Measurements from ENCODE around the gene CCDC12.

The CCDC12 gene

DNA sequence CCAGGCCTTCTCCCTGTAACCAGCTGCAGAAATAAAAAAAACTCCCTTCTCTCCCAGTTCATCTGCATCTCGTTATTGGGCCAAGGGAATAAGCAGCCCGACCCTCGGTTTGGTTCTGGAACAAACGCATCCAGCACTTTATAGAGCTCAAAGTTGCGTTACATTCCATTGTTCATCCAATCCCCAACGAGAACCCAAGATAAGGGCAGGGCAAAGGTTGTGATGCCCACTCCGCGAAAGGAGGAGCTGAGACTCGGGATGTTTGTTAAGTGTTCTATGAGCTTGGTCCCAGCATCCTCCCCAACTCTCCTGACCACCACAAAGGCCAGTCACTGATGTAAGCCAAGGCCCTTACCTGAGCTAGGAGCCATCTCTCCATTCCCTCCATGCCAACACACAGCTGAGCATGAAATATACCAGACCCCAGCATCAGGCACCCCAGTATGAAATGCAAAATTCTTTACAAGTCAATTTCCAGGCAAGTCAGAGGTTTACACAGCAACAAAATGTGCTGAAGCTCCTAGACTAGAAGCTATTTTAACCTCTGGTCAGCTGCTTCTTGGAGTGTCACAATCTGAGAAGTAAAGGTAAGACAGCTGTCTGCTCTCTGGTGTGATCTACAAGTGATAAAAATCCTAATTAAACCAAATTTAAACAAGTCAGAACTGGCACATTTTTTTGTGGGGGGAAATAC lies 17.9 kb downstream of the CCDC12 start:
- TF ChIP-seq ZFX (IDR thresholded peaks at IDR 0.05; ENCODE audit: borderline replicate concordance) = no peak
- TF ChIP-seq CTCF (IDR thresholded peaks at IDR 0.05) = no peak
- no peak overlapping the region for H3K27ac ChIP-seq

DNA sequence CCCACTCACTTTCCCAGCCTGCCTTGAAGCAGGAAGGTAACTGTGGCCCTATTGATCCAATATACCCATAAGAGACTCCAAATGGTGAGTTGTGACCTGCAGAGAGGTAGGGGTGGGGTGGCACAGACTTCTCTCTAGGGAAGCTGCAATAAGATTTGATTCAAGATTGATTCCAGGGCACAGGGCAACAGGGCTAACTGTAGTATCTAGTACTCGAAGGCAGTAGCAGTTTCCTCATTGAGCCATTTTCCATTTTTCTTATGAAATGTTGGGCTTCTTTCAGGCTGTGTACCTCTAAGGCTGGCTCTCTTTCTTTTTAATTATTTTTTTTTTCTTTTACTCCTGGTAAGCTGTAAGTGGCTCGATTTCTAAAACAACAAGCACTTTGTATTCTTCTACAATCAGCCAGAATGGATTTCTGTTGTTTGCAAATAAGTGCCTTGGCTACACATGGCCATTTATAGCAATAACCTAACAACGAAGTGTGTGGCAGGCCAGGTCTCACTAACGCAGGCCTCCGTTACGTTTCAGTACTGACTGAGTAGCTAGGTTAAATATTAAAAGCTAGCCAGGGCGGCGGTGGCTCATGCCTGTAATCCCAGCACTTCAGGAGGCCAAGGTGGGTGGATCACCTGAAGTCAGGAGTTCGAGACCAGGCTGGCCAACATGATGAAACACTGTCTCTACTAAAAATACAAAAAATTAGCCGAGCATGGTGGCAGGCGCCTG lies 19.3 kb downstream of the CCDC12 start:
- H3K27ac ChIP-seq = no peak overlapping the region
- TF ChIP-seq ZFX (IDR thresholded peaks at IDR 0.05; ENCODE audit: borderline replicate concordance) (no peak), CTCF (IDR thresholded peaks at IDR 0.05) (no peak)

DNA sequence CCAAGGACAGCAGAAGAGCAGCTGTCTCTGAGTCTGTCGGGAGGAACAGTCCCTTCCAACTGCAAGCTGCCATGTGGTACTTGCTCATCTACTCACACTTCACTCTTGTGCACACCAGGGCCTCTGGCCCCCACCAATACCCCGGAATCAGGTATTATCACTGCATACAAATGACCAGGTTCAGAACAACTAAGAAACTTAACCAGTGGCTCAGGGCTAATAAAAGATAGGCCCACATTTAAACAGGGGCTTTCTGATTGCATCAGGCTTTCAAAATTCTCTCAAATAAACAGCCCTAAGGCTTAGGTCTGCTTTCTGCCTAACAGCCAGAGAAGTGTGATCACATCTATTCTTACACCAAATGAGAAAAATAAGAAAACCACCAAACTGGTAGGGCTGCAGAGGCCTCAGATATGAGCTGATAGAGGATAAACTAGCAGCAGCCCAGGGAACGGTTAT lies 20.7 kb downstream of the CCDC12 start:
- TF ChIP-seq ZFX (IDR thresholded peaks at IDR 0.05; ENCODE audit: borderline replicate concordance) = no peak
- TF ChIP-seq CTCF (IDR thresholded peaks at IDR 0.05) = no peak
- H3K27ac ChIP-seq = no peak overlapping the region

GRCh38 chr3:46955157-46955556 lies 21.4 kb downstream of the CCDC12 start:
- H3K27ac ChIP-seq = no peak overlapping the region
- TF ChIP-seq CTCF (IDR thresholded peaks at IDR 0.05) (no peak), ZFX (IDR thresholded peaks at IDR 0.05; ENCODE audit: borderline replicate concordance) (no peak)

DNA sequence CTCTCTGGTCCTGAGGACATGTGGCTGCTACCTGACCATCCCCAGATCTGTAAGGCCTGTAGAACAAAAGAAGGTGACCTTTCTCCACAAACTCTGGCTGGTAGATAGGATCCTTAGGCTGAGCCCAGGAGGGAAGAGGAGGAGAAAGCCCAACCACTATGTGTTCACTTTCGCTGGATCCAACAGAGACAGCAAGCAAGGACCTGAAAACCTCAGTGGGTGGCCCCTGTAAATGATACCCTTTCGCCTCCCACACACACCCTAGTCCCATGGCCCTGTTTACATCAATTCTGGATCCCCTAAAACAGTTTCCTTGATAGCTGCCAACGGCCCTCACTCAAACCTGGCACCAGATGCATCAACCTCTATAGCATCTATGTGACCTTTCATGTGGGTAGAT lies 22.4 kb downstream of the CCDC12 start:
- TF ChIP-seq CTCF (IDR thresholded peaks at IDR 0.05) (no peak), ZFX (IDR thresholded peaks at IDR 0.05; ENCODE audit: borderline replicate concordance) (no peak)
- no peak overlapping the region for H3K27ac ChIP-seq

DNA sequence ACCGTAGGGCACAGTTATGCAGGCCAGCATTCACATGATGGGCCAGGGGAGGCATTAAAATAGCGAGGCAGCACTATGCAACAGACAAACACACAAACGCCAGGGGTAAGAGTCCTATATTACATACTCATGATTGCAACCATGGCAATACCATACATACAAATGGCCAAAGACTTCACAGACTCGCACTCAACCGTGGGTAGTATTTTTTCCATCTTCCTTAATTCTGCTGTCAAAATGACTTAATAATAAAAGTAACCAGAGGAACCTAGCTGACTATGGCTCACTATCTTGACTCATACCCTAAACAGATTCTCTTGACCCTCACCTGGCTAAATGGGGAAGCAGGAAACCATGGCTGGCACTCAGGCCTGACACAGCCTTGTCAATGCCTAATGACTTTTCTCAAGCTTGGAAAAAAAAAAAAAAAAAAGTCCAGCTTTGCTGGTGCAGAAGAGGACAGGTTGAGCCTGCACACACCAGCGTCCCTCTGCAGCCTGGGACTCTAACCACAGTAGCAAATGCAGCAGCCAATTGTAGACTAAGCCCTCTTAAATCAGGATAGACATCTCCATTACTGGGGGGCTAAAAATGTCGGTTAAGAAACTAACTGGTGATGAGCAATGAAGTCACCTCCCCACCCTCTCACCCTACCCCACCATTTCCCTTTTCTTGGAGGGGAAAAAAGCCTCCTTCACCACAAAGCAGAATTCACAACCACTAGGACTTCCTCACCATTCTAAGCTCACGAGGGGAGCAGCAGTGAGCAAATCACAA lies 23.1 kb downstream of the CCDC12 start:
- H3K27ac ChIP-seq = no peak overlapping the region
- TF ChIP-seq ZFX (IDR thresholded peaks at IDR 0.05; ENCODE audit: borderline replicate concordance) (no peak), CTCF (IDR thresholded peaks at IDR 0.05) (no peak)
